Measurements from ENCODE around the gene CALB2.

CALB2 gene

DNA sequence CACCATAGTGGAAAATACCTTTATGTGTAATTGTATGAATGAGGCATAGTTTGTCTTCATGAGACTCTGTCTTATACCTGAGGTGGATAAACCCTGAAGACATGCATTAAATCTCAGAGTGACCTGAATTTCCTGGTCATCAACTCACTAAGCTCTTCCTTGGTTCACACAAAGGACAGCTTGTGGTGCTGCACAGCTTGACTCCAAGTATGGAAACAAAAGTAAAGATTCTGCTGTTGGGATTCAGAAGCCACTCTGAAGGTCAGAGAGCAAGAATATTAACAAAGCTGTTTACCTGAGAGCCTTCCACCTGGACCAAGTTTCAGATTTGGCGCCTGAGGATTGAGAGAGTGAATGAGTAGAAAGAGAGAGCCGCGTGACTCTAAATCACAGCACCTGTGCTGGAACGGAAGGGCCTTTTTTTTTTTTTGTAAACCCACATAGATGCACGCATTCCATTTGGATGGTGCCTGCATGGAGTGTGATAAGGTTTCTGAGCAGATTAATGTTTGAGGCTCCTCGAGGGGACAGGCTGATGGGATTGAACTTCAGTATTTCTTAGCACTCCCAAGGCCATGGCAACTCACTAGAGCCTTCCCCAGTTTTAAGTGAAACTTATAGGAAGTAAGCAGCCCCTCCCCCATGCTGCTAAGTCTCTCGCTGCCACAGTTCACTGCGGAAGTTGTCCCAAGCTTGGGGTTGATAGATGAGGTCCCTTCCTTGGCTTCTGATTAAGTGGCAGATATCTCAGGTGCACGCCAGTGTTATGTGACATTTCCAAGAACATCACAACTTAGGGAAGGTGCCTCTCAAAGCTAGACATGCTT lies 28.7 kb downstream of the CALB2 start:
- DNase-seq (ENCODE audit: low read depth): no peak

GRCh38 chr16:71389330-71389729 lies 30.8 kb downstream of the CALB2 start:
- DNase-seq (ENCODE audit: low read depth): no peak

GRCh38 chr16:71396594-71396993 lies 38.1 kb downstream of the CALB2 start:
- no peak for DNase-seq (ENCODE audit: low read depth)

GRCh38 chr16:71399801-71400563 lies 41.5 kb downstream of the CALB2 start:
- no peak for DNase-seq (ENCODE audit: low read depth)

GRCh38 chr16:71402007-71402406 lies 43.5 kb downstream of the CALB2 start:
- no peak for DNase-seq (ENCODE audit: low read depth)

- no peak for DNase-seq (ENCODE audit: low read depth)
Measured at GRCh38 chr16:71402674-71403073, 44.2 kb downstream of the CALB2 start.

DNA sequence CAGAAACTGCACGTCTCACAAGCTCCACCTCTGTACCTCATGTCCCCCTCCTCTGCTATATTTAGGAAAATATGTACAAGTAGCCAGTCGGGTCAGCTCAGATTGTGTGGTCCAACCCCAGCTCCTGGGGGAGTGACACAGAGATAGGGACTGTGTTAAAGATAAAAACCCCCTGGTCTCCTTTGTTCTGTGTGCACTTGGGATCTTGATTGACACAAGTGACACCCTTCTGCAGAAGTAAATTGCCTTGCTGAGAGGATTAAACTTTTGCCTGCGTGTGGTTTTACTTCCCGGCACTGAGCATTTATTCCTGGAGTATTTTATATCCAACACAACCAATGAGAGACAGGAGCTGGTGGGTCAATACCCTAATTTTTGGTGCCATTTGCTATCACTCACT lies 45.8 kb downstream of the CALB2 start:
- DNase-seq (ENCODE audit: low read depth): no peak

DNA sequence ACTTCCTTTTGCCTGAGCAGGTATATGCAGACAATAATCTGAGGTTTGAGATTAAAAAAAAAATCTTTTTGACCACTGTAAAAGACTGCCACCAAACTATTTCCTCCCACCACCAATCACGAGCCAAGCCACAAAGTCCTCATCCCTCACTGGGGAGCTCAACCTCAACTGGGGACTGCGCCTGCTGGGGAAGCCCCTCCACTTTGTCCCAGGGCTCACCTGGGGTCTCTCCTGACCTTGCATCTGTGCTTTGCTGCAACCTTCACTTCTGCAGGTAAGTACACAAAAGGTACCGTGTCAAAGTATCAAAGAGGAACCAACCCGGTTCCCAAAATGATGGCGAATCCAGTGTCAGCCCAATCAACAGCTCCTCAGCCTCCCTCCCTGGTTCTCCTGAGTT lies 47.8 kb downstream of the CALB2 start:
- no peak for DNase-seq (ENCODE audit: low read depth)

GRCh38 chr16:71406724-71407123 lies 48.2 kb downstream of the CALB2 start:
- no peak for DNase-seq (ENCODE audit: low read depth)

GRCh38 chr16:71407731-71408130 lies 49.2 kb downstream of the CALB2 start:
- no peak for DNase-seq (ENCODE audit: low read depth)

DNA sequence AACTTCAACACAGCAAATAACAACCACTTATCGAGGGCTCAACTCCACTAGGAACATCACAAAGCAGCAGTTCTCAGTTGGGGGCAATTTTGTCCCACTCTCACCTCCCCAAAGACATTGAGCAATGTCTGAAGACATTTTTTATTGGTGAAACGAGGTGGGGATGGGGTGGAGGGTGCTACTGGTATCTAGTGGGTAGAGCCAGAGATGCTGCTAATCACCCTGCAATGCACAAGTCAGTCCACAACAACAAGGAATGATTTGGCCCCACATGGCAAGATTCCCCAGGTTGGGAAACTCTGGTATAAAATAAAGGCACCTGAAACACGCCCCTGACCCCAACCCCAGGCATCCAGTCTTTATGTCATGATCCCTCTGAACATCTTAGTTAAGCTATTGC lies 50.0 kb downstream of the CALB2 start:
- DNase-seq (ENCODE audit: low read depth): no peak

GRCh38 chr16:71409011-71409775 lies 50.7 kb downstream of the CALB2 start:
- DNase-seq (ENCODE audit: low read depth): no peak

- no peak for DNase-seq (ENCODE audit: low read depth)
Measured at GRCh38 chr16:71410146-71410545, 51.6 kb downstream of the CALB2 start.

GRCh38 chr16:71412270-71413160 lies 54.0 kb downstream of the CALB2 start:
- DNase-seq (ENCODE audit: low read depth): peak; percentile 63

DNA sequence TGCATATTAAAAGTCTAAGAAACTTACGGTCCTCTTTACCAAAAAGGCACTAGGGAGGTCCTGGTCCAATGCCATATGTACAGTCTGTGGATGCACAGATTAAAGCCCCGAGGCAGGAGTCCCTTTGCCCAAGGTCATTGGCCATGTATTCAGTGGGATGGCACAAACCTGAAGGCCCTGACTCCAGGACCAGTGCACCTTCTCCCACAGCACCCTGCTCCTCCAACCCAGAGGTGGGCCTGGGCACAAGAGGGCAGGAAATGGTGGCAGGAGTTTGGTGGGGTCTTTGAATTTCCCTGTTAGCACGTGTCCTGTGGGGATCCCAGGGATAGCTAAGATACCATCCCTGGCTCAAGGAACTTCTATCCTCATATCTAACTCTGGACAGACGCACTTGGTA lies 54.8 kb downstream of the CALB2 start:
- DNase-seq (ENCODE audit: low read depth): no peak

- no peak for DNase-seq (ENCODE audit: low read depth)
Measured at GRCh38 chr16:71414038-71414437, 55.5 kb downstream of the CALB2 start.

GRCh38 chr16:71421911-71422310 lies 63.4 kb downstream of the CALB2 start:
- no peak for DNase-seq (ENCODE audit: low read depth)

GRCh38 chr16:71423016-71423415 lies 64.5 kb downstream of the CALB2 start:
- DNase-seq (ENCODE audit: low read depth): no peak

DNA sequence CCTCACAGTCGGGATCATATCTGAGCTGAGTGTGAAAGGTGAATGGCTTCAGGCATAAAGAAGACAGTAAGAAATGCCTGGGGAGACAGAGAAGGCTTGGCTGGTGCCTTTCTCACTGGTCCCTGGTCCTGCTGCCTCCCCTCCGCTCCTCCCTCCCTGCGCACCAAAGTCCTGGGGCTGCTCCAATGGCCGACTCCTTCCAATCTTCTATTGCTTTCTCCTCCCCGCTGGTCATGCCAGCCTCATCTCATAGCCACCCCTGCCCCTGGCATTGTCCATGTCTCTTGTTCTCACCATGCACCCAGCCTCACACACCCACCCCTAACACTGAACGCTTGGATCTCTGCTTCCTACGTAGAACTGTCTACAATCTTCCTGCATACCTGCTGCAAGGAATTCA lies 65.3 kb downstream of the CALB2 start:
- no peak for DNase-seq (ENCODE audit: low read depth)

DNA sequence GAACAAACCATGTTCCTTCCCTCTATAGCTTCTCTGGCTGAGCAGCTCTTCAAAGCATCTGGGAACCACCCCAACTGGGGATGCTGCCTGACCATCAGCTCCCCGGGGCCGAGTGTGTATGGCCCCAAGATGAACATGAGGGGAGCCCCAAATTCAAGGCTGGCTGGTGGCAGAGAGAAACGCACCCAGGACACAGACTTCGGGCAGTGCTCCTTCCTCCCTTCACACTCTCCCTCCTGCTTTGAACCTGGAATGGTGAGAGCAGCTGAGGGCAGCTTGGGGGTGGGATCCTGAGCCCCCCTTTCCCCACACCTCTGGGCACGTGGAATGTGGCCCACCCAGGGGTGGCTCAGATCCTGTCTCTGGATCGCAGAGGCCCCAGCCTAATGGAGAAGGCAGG lies 66.1 kb downstream of the CALB2 start:
- DNase-seq (ENCODE audit: low read depth): no peak

DNA sequence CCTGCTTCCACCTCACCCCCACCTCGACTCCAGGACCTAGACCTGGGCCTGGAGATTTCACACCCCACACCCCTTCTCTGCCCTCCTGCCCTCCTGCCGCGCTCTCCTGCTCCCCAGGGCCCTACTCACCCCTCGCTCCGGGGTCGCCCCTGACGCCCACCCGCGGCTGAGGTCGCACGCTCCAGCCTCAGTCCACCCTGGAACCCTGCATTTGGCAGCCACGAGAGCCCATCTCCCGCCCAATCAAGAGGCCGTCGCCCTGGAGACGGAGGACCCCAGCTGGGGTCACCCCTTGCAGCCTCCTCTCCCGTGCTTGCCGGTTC lies 67.2 kb downstream of the CALB2 start:
- DNase-seq (ENCODE audit: low read depth): no peak

Measured in stimulated activated CD8-positive, alpha-beta memory T cell treated with anti-CD3 and anti-CD28 coated beads, Interleukin-12 subunit alpha, Interleukin-12 subunit beta, amount 100 ng/mL, for 1 hour (primary cell).